GM12872 (cell line): ENCODE data around the gene CFAP20DC.
A peak's percentile ranks its signal among the peaks of the same experiment; 100 is the strongest.

ENCODE experiments used
- TF ChIP-seq, protein P1 (sequence below): IDR thresholded peaks from 3 replicates; pipeline ENCODE4 v1.5.1; 2011; ENCODE audit warnings: low read depth, mild to moderate bottlenecking, low read length, moderate library complexity; ENCODE audit not compliant: insufficient read depth

The CFAP20DC gene

DNA sequence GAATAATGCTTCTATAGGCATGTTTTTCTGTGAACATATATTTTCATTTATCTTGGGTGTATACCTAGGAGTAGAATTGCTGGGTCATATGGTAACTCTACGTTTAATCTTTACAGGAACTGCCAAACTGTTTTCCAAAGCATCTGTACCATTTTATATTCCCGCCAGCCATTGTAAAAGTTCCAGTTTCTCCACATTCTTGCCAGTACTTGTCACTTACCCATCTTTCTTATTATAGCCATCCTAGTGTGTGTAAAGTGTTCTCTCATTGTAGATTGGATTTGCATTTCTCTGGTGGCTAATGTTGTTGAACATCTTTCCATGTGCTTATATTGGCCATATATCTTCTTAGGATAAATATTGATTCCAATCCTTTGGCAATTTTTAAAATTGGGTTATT, 31.2 kb upstream of the CFAP20DC start:
- TF ChIP-seq, protein P1, sequence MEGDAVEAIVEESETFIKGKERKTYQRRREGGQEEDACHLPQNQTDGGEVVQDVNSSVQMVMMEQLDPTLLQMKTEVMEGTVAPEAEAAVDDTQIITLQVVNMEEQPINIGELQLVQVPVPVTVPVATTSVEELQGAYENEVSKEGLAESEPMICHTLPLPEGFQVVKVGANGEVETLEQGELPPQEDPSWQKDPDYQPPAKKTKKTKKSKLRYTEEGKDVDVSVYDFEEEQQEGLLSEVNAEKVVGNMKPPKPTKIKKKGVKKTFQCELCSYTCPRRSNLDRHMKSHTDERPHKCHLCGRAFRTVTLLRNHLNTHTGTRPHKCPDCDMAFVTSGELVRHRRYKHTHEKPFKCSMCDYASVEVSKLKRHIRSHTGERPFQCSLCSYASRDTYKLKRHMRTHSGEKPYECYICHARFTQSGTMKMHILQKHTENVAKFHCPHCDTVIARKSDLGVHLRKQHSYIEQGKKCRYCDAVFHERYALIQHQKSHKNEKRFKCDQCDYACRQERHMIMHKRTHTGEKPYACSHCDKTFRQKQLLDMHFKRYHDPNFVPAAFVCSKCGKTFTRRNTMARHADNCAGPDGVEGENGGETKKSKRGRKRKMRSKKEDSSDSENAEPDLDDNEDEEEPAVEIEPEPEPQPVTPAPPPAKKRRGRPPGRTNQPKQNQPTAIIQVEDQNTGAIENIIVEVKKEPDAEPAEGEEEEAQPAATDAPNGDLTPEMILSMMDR: no peak

DNA sequence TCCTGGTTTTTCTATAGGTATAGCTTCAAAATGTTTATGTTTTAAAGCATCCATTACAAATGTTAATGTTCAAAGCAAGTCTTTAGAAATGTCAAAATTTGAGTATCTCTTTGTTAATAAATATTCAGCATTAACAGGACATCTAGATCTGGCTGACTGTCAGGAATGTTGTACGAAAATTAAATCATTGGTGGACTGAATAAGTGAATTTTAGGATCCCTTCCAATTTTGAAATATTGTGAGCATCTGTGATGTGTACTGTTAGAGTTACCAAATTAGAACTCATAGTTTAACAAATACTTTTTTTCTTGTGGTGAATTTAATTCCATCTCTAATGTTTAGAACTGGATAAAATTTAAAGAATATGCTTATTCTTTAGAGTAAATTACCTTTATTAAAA, 30.1 kb upstream of the CFAP20DC start:
- TF ChIP-seq, protein P1: no peak

GRCh38 chr3:59074764-59075163, 24.9 kb upstream of the CFAP20DC start:
- TF ChIP-seq, protein P1: no peak

GRCh38 chr3:59072681-59073080, 22.9 kb upstream of the CFAP20DC start:
- TF ChIP-seq, protein P1: no peak

GRCh38 chr3:59069838-59070237, 20.0 kb upstream of the CFAP20DC start:
- TF ChIP-seq, protein P1: no peak

GRCh38 chr3:59065240-59065639, 15.4 kb upstream of the CFAP20DC start:
- TF ChIP-seq, protein P1: no peak

GRCh38 chr3:59064728-59065127, 14.9 kb upstream of the CFAP20DC start:
- TF ChIP-seq, protein P1: no peak

DNA sequence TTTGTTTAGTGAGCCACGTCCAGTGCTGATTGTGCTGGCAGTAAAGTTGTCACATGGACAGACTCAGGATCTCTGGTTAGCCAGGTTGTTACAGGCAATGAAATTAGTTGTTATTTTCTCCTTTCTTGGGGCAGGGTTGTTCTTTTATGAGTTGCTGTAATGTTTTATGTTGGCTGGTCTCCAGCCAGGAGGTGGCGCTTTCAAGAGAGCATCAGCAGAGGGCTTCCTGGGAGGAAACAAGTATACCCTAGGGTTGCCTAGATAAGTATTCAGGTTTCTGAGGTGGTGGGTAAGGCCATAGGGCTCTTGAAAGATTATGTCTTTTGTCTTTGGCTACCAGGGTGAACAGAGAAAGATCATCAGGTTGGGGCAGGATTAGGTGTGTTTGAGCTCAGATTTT, 14.5 kb upstream of the CFAP20DC start:
- TF ChIP-seq, protein P1: peak; percentile 21; the same call in 1 of the 3 replicates
